GM12872 (cell line): ENCODE results near the gene SERBP1.

Experiments
- TF ChIP-seq, protein P1 (sequence below): IDR thresholded peaks from 3 replicates; pipeline ENCODE4 v1.5.1; 2011; ENCODE audit warnings: low read depth, mild to moderate bottlenecking, low read length, moderate library complexity; ENCODE audit not compliant: insufficient read depth

SERBP1 gene

DNA sequence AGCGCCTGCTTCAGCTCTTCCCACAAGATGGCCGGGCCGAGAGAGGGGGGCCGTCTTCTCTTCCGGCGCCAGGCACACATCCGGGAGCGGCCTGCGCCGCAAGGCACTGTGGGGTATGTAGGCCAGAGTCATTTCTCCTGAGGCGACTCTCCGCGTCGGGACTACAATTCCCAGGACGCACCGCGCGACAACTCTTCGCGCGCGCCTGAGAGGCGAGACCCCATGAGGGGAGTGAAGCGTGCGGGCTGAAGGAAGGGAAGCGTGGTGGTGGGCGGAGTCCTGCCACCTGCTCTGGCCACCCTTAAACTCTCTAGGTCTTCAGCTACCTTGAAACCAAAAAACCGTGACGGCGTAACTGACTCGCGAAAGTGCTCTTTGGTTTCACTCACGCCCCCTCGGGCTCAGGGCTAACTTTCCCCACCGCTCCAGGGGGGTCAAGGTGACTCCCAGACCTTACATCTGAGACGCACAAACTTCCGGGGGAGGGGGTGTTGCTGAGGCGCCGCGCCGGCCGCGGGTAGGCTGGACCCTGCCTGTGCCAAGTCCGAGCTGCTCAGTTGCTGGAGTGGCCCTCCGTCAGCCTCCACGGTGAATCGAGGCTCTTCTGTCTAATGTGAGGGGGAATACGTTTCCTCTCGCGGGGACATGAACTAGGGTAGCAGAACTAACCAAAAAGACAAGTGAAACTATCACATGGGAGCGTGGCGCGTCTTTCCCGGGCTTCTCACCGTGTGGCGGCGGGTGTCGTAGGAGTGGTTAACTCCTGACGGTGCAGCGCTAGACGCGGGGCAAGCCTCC lies at the start of gene SERBP1:
Gene SERBP1 (minus strand): TSS at position 45 of the 798 bp plus-strand sequence. CDS start 102 bp downstream, outside the sequence.
- TF ChIP-seq, protein P1, sequence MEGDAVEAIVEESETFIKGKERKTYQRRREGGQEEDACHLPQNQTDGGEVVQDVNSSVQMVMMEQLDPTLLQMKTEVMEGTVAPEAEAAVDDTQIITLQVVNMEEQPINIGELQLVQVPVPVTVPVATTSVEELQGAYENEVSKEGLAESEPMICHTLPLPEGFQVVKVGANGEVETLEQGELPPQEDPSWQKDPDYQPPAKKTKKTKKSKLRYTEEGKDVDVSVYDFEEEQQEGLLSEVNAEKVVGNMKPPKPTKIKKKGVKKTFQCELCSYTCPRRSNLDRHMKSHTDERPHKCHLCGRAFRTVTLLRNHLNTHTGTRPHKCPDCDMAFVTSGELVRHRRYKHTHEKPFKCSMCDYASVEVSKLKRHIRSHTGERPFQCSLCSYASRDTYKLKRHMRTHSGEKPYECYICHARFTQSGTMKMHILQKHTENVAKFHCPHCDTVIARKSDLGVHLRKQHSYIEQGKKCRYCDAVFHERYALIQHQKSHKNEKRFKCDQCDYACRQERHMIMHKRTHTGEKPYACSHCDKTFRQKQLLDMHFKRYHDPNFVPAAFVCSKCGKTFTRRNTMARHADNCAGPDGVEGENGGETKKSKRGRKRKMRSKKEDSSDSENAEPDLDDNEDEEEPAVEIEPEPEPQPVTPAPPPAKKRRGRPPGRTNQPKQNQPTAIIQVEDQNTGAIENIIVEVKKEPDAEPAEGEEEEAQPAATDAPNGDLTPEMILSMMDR = no peak

DNA sequence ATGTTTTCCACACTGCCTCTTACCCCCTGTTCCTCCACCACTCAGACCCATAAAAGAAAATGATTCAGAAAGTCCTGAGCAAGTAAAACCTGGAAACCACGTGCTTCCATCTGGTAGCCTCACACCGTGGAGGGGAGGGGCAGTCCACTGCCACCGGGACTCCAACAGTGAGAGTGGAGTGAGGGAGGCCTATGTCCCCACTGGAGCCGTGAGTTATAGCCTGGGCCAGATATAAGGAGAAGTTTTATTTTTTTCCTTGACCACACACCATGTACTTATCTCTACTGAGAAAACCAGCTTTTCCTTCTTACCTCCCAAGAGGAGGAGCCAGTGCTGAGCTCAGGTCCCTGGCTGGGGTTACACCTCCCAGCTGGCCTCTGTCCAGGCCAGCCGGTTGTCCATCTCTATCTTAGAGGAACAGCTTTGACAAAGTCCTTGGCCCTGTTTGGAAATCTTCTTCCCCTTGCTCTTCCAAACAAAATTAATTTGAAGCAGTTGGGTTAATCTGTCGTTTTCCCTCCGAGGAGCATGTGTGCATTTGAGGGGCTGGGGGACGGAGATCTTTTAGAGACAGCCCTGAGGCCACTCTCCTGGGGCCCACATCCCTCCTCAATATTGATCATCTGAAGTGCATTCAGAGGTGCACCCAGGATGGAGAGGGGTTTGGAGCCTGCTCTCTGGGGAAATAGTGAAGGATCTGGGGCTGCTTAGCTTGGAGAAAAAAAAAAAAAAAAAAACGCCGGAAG lies 49.1 kb upstream of the SERBP1 start:
- TF ChIP-seq, protein P1 = no peak

GRCh38 chr1:67476906-67477305 lies 46.7 kb upstream of the SERBP1 start:
- TF ChIP-seq, protein P1 = no peak

GRCh38 chr1:67476006-67476482 lies 45.8 kb upstream of the SERBP1 start:
- TF ChIP-seq, protein P1 = no peak

- TF ChIP-seq, protein P1 = no peak
These were observed 41.9 kb upstream of the SERBP1 start for GRCh38 chr1:67472056-67472455.

DNA sequence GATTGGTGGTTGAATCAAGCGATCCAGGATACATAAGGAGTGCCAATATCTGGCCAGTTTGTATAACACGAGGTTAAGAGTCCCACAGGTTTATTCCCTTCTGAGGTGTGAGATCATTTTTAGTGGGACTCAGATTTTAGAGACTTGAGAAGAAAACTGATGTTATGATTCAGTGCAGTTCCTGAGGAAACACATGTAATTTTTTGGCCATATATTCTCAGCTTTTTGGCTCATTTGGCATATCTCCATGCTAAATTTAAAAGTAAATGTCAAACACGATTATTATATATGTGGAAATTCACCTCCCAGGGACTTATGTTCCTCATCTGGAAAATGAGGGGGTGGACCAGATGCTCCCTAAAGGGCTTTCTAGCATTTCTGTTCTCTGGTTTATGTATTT lies 39.2 kb upstream of the SERBP1 start:
- TF ChIP-seq, protein P1 = no peak

DNA sequence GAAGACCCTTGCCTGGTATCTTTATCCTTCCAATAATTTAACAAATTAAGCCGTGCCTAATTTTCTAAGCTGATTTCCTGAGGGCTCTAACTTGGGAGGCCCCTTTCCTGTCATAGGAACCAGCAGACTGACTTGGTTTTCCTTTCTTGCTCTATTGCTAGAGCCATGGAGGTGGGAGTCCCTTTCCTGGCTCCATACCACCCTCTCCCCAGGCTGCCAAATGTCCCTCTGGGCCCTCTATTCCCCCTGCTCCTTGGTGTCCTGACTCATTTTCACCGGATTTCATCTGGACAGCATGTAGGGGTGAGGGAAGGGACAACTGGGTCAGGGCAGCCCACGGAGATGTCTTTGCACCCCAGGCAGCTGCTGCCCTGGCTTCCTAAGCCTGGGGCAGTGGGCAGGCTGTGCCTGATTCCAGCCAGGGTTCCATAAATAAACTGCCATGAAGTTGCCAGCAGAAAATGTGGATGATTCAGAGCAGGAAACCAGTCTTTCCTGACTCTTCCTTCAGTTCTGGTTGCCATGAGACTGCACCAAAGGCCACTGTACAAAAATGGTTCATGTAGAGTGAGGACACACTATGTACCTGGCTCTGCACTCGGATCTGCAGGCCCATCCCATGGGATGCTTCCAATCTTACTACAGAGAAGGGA lies 38.0 kb upstream of the SERBP1 start:
- TF ChIP-seq, protein P1 = no peak
